H1 (cell line): Measurements from ENCODE around the gene OAS3.

ENCODE experiments used
- EP300 ChIP-seq, 2 experiments: IDR thresholded peaks; 1 replicate in 1 of 2; 2 replicates in 1 of 2; pipeline ENCODE4 v1.6.1; 2011 to 2012; ENCODE audit warnings: low read depth in 2 of 2, low read length in 2 of 2, mild to moderate bottlenecking in 2 of 2, borderline replicate concordance in 1 of 2, inconsistent platforms in 1 of 2, moderate library complexity in 1 of 2
- HDAC6 ChIP-seq: IDR thresholded peaks from one replicate; pipeline ENCODE4 v1.7.1; 2012; ENCODE audit warnings: low read depth, mild to moderate bottlenecking, inconsistent platforms, low read length, moderate library complexity
- POLR2A ChIP-seq, 2 experiments: IDR thresholded peaks; 1 replicate in 1 of 2; 2 replicates in 1 of 2; pipeline ENCODE4 v1.6.1; 2011; ENCODE audit warnings: low read depth in 2 of 2, low read length in 2 of 2, mild to moderate bottlenecking in 2 of 2; ENCODE audit errors: control extremely low read depth in 1 of 2
- POLR2AphosphoS5 ChIP-seq: IDR thresholded peaks from 2 replicates; pipeline ENCODE4 v1.6.1; 2011; ENCODE audit warnings: low read depth, low read length
- SP2 ChIP-seq: IDR thresholded peaks from 2 replicates; pipeline ENCODE4 v1.6.1; 2012; ENCODE audit warnings: mild to moderate bottlenecking, low read length, inconsistent platforms
- TF ChIP-seq, protein P1 (sequence below), 3 experiments: IDR thresholded peaks; 1 replicate in 2 of 3; 2 replicates in 1 of 3; pipeline versions ENCODE4 v1.5.1 to v1.6.1; 2011; ENCODE audit warnings: low read length in 3 of 3, mild to moderate bottlenecking in 3 of 3, inconsistent platforms in 2 of 3, low read depth in 1 of 3, moderate library complexity in 1 of 3; ENCODE audit not compliant: insufficient read depth in 1 of 3; ENCODE audit errors: control extremely low read depth in 1 of 3
- TF ChIP-seq, protein P2 (sequence below): IDR thresholded peaks from 2 replicates; pipeline ENCODE4 v1.6.1; 2011; ENCODE audit warnings: low read length, improper control_type of control experiment

DNA sequence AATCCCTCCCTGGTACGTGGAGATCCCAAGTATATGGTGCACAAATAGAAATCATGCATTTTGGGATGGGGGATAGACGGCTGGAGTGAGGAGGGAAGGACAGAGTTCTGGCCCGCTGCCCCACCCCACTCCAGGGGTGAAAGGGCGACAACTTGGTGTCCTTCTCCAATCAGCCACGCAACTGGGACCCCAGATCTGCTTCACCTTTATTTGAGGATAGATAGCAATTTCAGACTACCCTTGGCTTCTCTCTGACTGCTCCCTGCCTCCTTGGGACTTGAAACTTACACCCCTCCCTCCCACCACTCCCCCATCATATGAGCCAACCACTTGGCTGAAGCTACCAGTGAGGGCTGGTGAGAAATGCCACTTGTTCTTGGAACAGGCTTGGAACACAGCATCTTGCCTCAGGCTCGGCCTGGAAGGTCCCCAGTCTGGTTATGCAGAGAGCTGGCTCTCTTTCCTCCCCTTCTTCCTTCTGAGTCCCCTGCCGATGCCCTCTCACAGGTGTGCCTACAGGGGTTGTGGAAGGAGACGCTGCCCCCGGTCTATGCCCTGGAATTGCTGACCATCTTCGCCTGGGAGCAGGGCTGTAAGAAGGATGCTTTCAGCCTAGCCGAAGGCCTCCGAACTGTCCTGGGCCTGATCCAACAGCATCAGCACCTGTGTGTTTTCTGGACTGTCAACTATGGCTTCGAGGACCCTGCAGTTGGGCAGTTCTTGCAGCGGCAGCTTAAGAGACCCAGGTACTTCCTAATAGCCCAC is 8.1 kb downstream of the OAS3 start:
- TF ChIP-seq HDAC6 (no peak), EP300 (IDR thresholded peaks at IDR 0.05; ENCODE audit: borderline replicate concordance in 1 of 2, low read depth in 2 of 2, low read length in 2 of 2) (no peak), POLR2AphosphoS5 (no peak), POLR2A (IDR thresholded peaks at IDR 0.05; ENCODE audit: control extremely low read depth in 1 of 2, low read depth in 2 of 2, low read length in 2 of 2) (no peak), SP2 (no peak)
- TF ChIP-seq, protein P1, sequence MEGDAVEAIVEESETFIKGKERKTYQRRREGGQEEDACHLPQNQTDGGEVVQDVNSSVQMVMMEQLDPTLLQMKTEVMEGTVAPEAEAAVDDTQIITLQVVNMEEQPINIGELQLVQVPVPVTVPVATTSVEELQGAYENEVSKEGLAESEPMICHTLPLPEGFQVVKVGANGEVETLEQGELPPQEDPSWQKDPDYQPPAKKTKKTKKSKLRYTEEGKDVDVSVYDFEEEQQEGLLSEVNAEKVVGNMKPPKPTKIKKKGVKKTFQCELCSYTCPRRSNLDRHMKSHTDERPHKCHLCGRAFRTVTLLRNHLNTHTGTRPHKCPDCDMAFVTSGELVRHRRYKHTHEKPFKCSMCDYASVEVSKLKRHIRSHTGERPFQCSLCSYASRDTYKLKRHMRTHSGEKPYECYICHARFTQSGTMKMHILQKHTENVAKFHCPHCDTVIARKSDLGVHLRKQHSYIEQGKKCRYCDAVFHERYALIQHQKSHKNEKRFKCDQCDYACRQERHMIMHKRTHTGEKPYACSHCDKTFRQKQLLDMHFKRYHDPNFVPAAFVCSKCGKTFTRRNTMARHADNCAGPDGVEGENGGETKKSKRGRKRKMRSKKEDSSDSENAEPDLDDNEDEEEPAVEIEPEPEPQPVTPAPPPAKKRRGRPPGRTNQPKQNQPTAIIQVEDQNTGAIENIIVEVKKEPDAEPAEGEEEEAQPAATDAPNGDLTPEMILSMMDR (IDR thresholded peaks at IDR 0.05; ENCODE audit: control extremely low read depth in 1 of 3, insufficient read depth in 1 of 3, low read depth in 1 of 3, low read length in 3 of 3) = no peak
- TF ChIP-seq, protein P2, sequence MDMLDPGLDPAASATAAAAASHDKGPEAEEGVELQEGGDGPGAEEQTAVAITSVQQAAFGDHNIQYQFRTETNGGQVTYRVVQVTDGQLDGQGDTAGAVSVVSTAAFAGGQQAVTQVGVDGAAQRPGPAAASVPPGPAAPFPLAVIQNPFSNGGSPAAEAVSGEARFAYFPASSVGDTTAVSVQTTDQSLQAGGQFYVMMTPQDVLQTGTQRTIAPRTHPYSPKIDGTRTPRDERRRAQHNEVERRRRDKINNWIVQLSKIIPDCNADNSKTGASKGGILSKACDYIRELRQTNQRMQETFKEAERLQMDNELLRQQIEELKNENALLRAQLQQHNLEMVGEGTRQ = no peak
